Left lung (tissue), 10 donors: Measurements from ENCODE around the gene FAM151A. TPM values are rescaled to one million over a fixed set of nuclear protein-coding genes. Genes with fewer than 3 reads are reported as not detected.

Experiments used
- ATAC-seq: fragments of 200-7000 bp; cut with Tn5 transposase; one replicate; pipeline ENCODE4 v1.9.1; 2020; ENCODE audit warnings: moderate library complexity
- DNase-seq, 4 donors: peaks; one replicate each; pipeline ENCODE4 v3.0.0-alpha.2; 2013 to 2020
- H3K27ac ChIP-seq, 2 donors: fragments of 200-600 bp; sonication (generic) in 1 of 2; one replicate each; pipeline versions ENCODE4 v1.5.0 to v1.8.0; 2020 to 2021
- H3K27me3 ChIP-seq, 2 donors: fragments of 200-600 bp; sonication (generic) in 1 of 2; one replicate each; pipeline versions ENCODE4 v1.5.0 to v1.8.0; 2020 to 2021
- H3K36me3 ChIP-seq, 2 donors: fragments of 200-600 bp; sonication (generic) in 1 of 2; one replicate each; pipeline versions ENCODE4 v1.5.0 to v1.8.0; 2020 to 2021
- H3K4me1 ChIP-seq, 2 donors: fragments of 200-600 bp; one replicate each; pipeline ENCODE4 v1.8.0; 2021
- H3K4me3 ChIP-seq, 2 donors: fragments of 200-600 bp; sonication (generic) in 1 of 2; one replicate each; pipeline versions ENCODE4 v1.5.0 to v1.8.0; 2020 to 2021; ENCODE audit warnings: mild to moderate bottlenecking in 1 of 2
- H3K9me3 ChIP-seq, 2 donors: fragments of 200-600 bp; sonication (generic) in 1 of 2; one replicate each; pipeline versions ENCODE4 v1.5.0 to v1.8.0; 2020 to 2021
- CTCF ChIP-seq, 2 donors: fragments of 200-600 bp; sonication (generic) in 1 of 2; IDR thresholded peaks; one replicate each; pipeline versions ENCODE4 v1.5.0 to v1.8.0; 2021; ENCODE audit warnings: antibody characterized with exemption in 2 of 2
- intact Hi-C, 2 donors: fragments of 100-400 bp; cut with DNase I; formaldehyde crosslinking; loops; one replicate each; pipeline versions ENCODE4 v1.11.2 to v1.14.2; 2022
- polyA plus RNA-seq, 6 donors: library from polyadenylated mRNA; unstranded; fragments of 120-200 nt; gene quantifications; one replicate each; pipeline ENCODE4 v1.2.1, GENCODE V29; 2013; ENCODE audit not compliant: insufficient read length in 6 of 6
- total RNA-seq, 2 donors: library from RNA; stranded (reverse); fragmentation: NEBNext Ultra II Directional; extraction: Animal tissue kit (Norgen Biotek cat#: 25700); gene quantifications; one replicate each; pipeline ENCODE4 v1.2.1, GENCODE V29; 2021
- donor health status: DM: no; HTN: yes; CAD: no.
- donor health status: DM: no; HTN: no; CAD: no.

Gene FAM151A
- total and polyA plus RNA-seq, 8 donors, result 0.44 to 1.4 (median 0.67) TPM; not detected in 2

GRCh38 chr1:54665852-54666251, 42.5 kb upstream of the FAM151A start:
- DNase-seq (no peak), ATAC-seq (no peak)

DNA sequence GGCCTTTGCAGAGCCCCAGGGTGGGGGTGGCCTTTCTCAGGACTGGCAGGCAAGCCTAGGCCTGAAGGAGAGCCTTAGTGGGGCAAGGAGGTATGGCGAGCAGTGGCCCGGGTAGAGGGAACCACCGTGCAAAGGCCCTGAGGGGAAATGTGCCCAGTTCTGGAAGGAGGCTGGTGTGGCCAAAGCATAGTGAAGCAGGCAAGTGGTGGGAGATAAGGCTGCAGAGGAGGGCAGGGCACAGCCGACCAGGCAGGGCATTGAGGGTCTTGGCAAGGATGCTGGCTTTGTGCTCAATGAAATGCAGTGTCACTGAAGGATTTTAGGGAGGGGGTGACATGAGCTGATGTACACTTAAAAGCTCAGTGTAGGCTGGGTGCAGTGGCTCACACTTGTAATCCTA, 41.0 kb upstream of the FAM151A start:
- DNase-seq (no peak), ATAC-seq (no peak)
- Histone ChIP-seq H3K36me3 (no peaks in the 10 kb centered on the region), H3K4me3 (no peak overlapping the region), H3K4me1 (no peaks in the 10 kb centered on the region), H3K27ac (no peak overlapping the region), H3K9me3 (no peaks in the 10 kb centered on the region), H3K27me3 (no peaks in the 10 kb centered on the region)
- intact Hi-C loops, result no loop called here
- TF ChIP-seq CTCF (IDR thresholded peaks at IDR 0.05), result no peak

More at GRCh38 chr1:54665852-54666251, 42.5 kb upstream of the FAM151A start:
- Histone ChIP-seq H3K4me3 (no peak overlapping the region), H3K4me1 (no peaks in the 10 kb centered on the region), H3K36me3 (no peaks in the 10 kb centered on the region), H3K27ac (no peak overlapping the region), H3K9me3 (no peaks in the 10 kb centered on the region), H3K27me3 (no peaks in the 10 kb centered on the region)
- intact Hi-C loops, result no loop called here
- no peak for TF ChIP-seq CTCF (IDR thresholded peaks at IDR 0.05)

DNA sequence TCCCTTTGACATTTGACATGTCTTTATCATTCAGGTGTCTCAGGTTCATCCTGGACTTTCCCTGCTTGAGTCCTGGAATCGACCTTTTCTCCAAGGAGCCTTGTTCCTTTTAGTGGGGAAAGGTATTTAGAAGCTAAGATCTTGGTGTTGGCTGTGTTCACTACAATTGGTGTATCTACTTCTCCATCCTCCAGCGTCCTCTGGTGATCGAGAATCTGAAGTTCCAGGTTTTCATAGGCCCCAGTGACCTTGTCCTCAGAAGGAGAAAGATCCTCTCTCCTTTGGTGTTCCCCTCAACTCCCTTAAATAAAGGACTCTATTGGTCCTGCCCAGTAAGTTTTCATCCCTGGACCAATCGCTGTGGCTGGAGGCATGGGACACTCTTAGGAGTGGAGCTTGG, 40.4 kb upstream of the FAM151A start:
- H3K4me1 ChIP-seq, result no peaks in the 10 kb centered on the region
- no peaks in the 10 kb centered on the region for H3K27me3 ChIP-seq
- no peak for DNase-seq
- H3K4me3 ChIP-seq, result no peak overlapping the region
- no peak overlapping the region for H3K27ac ChIP-seq
- TF ChIP-seq CTCF (IDR thresholded peaks at IDR 0.05), result no peak
- intact Hi-C loops, result no loop called here
- no peak for ATAC-seq
- no peaks in the 10 kb centered on the region for H3K36me3 ChIP-seq
- H3K9me3 ChIP-seq, result peaks cover 0 to under 1% of the 10 kb centered on the region in 2 donors

DNA sequence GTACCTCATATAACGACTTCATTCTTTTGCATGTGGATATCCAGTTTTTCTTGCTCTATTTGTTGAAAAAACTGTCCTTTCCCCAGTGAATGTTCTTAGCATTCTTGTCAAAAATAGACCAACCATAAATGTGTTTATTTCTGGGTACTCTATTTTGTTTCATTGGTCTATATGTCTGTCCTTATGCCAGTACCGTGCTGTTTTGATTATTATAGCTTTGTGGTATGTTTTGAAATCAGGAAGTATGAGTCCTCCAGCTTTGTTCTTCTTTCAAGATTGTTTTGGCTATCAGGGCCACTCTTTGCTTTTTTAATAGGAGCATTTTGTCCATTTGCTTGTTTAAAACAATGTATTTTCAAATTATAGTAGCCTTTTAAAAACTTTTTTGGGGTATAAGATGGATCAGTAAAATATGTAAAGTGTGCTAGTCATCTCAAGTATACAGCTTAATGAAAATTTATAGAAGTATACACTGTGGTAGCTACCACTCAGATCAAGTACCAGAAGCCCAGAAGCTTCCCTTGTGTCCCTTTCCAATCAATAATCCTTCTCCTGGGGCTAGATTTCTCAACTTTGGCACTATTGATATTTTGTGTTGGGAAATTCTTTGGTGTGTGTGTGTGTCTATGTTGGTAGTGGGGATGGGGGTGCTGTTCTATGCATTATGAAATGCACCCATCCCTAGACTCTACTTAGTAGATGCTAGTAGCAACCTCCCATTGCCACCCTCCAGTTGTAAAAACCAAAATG, 35.0 kb upstream of the FAM151A start:
- Histone ChIP-seq H3K27me3 (no peaks in the 10 kb centered on the region), H3K4me3 (no peak overlapping the region), H3K9me3 (peaks cover 0 to 10% of the 10 kb centered on the region in 2 donors), H3K4me1 (no peaks in the 10 kb centered on the region), H3K36me3 (no peaks in the 10 kb centered on the region), H3K27ac (no peak overlapping the region)
- intact Hi-C loops, result no loop called here
- ATAC-seq (no peak), DNase-seq (no peak)
- no peak for TF ChIP-seq CTCF (IDR thresholded peaks at IDR 0.05)

GRCh38 chr1:54653036-54653435, 29.7 kb upstream of the FAM151A start:
- intact Hi-C loops, result no loop called here
- Histone ChIP-seq H3K27me3 (no peaks in the 10 kb centered on the region), H3K27ac (no peak overlapping the region), H3K4me1 (peaks cover 0 to 7% of the 10 kb centered on the region in 2 donors), H3K9me3 (peaks cover 0 to 3% of the 10 kb centered on the region in 2 donors), H3K36me3 (no peaks in the 10 kb centered on the region), H3K4me3 (no peak overlapping the region)
- DNase-seq (no peak), ATAC-seq (no peak)
- TF ChIP-seq CTCF (IDR thresholded peaks at IDR 0.05), result no peak
